ENCODE results near the gene STRBP. TPM values are rescaled to one million over a fixed set of nuclear protein-coding genes. Genes with fewer than 3 reads are reported as not detected.

STRBP gene
- total RNA-seq, 1 donor from 2014 or later, result 29.8 TPM

DNA sequence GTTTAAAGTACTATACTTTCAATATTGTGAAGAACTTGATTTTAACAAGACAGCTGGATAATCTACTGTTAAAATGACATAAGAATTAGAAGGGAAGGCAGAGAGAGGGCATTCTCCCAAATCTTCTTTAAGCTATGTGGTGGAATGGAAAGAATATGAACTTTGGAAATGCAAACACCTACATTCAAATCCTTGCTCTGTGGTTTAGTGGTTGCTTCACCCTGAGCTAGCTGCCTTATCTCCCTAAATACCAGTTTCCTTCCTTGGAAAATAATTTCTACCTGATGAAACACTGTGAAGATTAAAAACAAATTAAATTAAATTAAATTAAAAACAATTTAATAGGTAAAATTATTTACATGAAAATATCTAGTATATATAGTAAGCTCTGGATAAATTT, 136.4 kb downstream of the STRBP start:
- DNase-seq (ENCODE audit: low spot score), result no peak

DNA sequence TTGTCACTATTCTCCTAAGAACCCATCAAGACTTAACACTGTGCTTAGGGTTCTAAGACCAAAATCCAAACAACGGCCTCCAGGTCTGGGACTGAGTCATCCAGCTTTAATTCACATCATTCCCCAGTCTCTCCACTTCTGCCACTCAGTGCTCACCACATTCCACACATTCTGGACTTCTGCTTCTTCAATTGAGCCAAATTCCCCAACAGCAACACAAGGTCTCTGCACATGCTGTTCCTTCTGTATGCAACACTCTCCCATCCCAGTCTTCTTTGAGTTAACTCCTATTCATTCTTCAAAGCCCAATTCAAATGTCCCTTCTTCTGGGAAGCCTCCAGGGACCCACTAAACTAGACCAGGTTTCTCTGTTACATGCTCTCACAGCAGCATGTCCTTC, 137.1 kb downstream of the STRBP start:
- DNase-seq (ENCODE audit: low spot score), result no peak

GRCh38 chr9:123129423-123129822, 139.0 kb downstream of the STRBP start:
- no peak for DNase-seq (ENCODE audit: low spot score)

- no peak for DNase-seq (ENCODE audit: low spot score)
Observed at GRCh38 chr9:123128591-123128990, 139.8 kb downstream of the STRBP start.

DNA sequence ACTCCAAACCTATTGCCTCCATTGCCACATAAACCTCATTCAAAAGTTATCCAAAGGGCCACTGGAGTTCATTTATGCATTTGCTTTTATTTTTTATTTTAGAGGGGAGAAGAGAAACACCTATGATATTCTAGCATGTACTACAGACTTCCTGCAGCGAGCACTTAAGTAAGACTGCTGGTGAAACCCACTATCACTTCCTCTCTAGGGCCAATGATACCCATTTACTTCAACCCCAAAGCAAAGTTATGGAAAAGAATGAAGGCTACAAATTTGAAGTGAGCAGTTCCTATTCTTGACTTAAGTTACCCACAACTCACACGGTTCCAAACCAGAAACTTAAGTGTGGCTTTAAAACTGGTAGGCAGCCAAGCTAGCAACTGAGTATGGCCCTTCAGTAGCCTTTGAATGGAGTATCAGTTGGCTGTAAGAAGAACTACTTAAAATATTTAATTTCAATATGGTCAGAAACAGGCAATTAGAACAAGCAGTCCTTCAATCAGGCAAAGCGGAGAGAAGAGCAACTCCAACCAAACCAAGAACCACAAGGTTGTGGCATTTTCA, 140.8 kb downstream of the STRBP start:
- DNase-seq (ENCODE audit: low spot score), result no peak

GRCh38 chr9:123121457-123121856, 146.9 kb downstream of the STRBP start:
- DNase-seq (ENCODE audit: low spot score), result no peak

DNA sequence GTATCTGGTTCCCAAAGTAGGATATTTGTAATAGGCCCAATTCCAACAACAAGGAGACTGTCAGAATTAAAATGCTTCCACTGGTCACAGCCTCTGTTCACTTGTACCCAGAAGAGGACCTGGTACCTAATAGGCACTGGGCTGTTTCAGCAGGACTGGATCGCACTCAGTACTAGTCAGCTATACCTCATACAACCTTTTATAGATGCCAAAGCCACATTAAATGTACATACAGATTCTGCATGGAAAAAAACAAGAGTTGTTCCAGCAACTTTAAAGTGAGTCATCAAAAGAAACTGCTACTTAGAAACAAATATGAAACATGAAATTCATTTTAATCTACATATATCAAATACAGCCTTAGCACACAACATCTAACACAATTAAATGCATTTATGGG, 147.4 kb downstream of the STRBP start:
- no peak for DNase-seq (ENCODE audit: low spot score)

GRCh38 chr9:123120131-123120530, 148.3 kb downstream of the STRBP start:
- DNase-seq (ENCODE audit: low spot score), result no peak

- no peak for DNase-seq (ENCODE audit: low spot score)
Observed at GRCh38 chr9:123119566-123119965, 148.8 kb downstream of the STRBP start.

DNA sequence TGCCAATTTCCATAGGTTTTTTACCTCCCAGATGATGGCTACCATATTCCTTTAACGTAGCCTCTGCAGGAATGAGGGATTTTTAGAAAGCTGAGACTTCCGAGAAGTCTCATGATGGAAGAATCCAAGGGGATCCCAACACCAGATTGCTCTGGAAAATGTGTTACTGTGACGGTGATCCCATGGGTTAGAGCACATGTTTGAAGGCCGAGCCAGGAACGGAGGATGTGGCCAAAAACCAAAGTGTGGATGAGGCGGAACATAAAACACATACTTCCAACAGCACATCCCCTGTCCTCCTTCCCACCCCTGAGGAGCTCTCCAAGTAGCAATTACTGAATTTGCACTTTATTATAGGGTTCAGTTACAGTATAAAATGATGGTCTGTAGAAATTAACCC, 152.3 kb downstream of the STRBP start:
- DNase-seq (ENCODE audit: low spot score), result no peak

GRCh38 chr9:123115146-123115913, 153.1 kb downstream of the STRBP start:
- no peak for DNase-seq (ENCODE audit: low spot score)

GRCh38 chr9:123113185-123113584, 155.2 kb downstream of the STRBP start:
- DNase-seq (ENCODE audit: low spot score), result no peak

DNA sequence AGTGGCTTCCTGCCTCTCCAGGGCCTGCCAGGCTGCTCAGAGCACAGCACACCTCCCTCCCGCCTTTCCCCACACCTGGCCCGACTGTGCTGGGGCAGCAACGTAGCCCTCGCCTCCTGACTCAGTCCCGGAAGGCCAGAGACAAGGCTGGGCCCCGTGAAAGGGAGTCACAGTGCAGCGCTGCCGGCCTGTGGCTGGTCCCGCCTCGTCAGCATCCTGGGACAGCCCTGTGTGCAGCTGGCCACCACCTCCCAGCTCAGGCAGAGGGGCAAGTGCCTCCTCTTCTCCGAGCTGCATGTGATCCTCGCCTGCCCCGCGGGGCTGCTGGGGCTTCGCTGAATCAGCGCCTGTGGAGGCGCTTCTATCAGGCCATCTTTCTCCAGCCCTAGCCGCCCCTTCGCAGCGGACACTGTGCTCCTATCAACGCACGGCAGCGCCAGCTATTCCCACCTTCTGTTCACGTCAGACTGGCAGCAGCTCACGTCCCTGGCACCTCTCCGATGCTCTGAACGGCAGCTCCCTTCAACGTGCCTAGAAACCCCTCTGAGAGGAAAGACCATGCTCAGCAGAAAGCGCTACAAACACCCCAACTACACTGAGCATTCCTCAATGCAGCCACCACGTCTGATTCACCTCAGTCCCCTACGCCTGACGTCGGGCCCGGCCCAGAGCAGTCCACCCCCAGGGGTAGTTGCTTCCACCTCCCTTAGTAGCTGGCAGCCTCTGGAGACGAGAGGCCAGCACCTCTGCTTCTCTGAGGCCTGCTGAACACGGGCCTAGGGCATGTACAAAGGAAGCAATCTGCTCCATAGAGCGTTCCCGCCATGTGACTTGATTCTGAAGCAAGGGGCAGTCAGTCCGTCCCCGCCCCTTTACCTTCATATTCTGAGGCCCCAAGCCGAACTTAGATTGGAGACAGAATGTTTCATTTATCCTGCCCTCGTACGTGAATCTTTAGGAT, 156.1 kb downstream of the STRBP start:
- DNase-seq (ENCODE audit: low spot score), result peak; percentile 75

DNA sequence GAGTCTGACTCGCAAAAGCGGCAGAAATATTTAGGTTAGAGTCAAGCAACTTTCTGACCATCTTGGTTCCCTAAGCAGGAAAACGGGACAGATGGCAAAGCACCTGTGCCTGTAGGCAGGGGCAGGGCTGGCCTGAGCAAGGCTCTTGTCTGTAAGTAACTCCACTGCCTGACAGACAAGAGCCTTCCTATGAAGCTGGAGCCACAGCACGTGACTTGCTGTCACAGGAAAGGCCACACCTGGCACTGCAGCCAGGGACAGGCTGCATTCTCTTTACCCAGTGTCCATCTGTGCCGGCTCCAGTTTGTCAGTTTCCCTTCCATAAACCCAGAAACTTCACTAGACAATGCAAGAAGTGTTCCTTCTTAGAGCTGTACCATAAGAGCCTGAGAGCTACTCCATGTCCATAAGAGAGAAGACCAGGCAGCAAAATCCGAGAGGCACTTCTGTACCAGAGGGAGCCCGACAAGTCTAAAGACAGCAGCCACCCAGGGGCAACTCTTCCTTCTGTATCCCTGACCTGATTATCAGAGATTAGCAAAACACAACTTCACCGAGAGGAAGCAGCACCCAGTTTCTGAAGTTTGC, 156.9 kb downstream of the STRBP start:
- DNase-seq (ENCODE audit: low spot score), result no peak

DNA sequence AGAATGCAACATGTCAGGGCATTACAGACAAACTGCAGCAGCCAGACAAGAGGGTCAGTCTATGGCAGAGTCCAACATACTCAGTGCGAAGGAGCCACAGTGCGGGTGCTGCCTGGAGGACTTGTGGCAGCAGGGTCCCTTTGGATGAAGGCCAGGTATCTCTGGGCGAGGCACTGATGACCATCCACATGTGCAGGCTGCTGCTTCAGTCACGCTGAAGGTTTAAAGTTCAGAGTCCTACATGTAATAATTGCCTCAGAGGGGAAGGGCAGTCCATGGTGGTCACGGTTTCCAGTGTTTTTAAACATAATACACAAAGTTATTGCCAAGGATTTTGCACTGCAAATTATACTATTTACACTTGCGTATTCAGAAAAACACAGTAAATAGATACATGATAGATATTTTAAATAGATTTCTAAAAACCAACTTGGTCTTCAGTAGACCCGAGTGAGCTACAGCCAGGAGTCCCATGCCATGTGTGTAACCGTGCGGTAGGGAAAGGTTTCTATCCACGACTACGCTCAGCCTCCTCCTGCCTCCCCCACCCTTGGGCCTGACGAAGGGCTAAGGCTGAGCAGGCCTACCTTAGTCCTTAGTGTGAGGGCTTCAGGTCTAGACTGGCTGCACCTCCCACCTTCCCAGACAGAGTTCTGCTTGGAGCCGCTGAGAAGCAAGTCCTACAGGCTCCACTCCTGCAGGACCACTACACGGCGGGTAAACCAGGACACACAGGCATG, 158.7 kb downstream of the STRBP start:
- no peak for DNase-seq (ENCODE audit: low spot score)

- DNase-seq (ENCODE audit: low spot score), result no peak
Observed at GRCh38 chr9:123108976-123109375, 159.4 kb downstream of the STRBP start.

DNA sequence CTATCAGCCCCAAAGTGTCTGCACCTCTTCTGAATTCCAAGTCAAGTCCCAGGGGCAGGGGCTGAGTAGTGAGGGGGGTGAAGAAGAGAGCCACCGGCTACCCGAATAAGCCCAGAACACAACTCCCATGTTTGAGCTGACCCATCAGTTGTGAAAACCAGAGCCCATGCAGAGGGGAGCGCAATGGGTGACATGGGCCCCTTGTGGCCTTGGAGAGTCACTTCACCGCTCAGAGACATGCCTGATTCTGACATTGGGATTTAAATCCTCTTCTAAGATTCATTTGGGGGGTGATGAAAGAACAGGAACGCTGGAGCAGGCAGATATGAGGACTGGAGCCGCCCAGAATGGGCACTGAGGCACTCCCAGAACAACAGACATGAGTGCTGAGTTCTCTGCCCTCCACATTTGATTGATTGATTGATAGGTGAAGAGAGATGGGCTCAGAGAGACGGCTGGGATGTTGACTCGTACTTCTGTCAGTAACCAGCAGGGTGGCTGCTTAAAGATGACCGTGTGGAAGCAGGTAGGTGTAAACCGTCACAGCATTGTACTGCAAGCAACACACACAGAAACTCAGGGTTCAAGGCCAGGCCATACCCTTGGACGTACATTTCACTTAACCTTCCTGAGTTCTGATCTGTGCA, 160.6 kb downstream of the STRBP start:
- no peak for DNase-seq (ENCODE audit: low spot score)

GRCh38 chr9:123105490-123105889, 162.9 kb downstream of the STRBP start:
- no peak for DNase-seq (ENCODE audit: low spot score)

GRCh38 chr9:123104807-123105206, 163.6 kb downstream of the STRBP start:
- DNase-seq (ENCODE audit: low spot score), result no peak

DNA sequence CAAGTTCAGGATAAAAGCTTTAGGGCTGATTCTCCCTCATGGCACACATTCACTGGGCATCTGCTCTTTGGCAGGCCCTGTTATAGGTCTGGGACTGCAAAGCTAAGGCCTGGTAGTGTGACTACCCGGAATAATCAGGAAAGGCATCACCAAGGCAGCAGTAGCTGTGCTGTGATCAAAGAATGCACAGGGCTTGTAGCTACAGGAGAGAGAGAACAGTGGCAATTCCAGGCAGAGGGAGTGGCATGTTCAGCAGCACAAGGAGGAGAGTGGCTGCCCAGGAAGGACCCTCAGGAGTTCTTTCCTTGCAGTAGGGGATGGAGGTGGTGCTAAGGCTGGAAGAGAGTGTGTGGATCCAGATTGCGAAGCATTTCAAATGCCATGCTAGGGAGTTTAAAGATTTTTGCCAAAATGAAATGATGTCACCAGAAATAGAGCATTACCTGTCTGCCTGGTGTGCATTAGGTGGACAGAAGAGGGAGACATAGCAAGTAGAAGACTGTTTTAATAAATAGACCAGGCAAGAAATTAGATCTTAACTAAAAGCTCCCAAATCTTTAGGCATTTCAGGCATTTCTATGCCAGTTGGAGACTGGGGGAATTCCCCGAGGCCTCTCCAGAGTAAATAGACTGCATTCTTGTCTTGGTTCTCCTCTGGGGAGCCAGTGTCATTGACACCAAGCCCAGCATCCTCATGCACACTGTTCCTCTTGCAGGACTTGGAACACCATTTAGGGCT, 165.8 kb downstream of the STRBP start:
- DNase-seq (ENCODE audit: low spot score), result no peak
